Right renal cortex interstitium (tissue), 3 donors: ENCODE results near the gene TMCO6. TPM values are rescaled to one million over a fixed set of nuclear protein-coding genes. Genes with fewer than 3 reads are reported as not detected.
"Not testable (repeated sequence)": the region's sequence is repeated elsewhere in the genome, so short reads cannot be mapped to it uniquely, and the experiment has no call there.

Experiments used
- DNase-seq, 3 donors: peaks; one replicate each; pipeline ENCODE4 v3.0.0-alpha.2; 2013; ENCODE audit warnings: low read depth in 3 of 3, low spot score in 2 of 3
- polyA plus RNA-seq, 3 donors: library from polyadenylated mRNA; unstranded; fragments of 120-200 nt; gene quantifications; one replicate each; pipeline ENCODE4 v1.2.1, GENCODE V29; 2013; ENCODE audit not compliant: insufficient read length in 3 of 3

TMCO6 gene
- polyA plus RNA-seq, 3 donors = 15.4 to 16.9 (median 16.6) TPM

DNA sequence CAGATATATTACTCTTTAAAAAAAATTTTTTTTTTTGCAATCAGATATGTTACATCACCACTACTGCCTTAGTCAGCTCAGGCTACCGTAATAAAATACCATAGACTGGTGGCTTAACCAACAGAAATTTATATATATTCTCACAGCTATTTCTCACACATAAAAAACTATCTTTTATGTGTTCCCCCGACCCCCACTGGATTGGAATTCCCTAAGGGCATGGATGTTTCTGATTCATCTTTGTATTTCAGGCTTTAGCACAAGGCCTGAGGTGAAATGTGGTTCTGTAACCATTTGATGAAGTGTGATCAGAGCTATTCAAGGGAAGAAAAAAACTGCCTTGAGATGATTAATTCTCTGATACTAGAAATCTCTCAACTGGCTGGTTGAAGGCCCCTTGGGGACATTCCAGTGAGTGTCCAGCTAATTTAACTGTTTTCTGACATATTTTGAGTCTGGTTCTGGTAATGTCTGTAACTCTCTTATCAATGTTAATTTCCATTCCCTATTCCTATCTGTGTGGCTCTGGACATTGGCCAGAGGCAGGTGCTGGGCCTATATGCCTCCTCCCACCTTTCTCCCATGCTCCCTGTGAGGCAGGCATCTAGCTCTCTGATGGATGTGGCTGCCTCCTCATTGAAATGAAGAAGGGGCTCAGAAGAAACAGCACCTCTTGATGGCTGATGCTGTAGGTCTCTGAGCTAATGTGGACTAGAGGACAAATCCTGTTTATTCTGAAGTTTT lies 8.8 kb upstream of the TMCO6 start:
- no peak for DNase-seq

GRCh38 chr5:140631036-140631417 lies 8.2 kb upstream of the TMCO6 start:
- DNase-seq = no peak

DNA sequence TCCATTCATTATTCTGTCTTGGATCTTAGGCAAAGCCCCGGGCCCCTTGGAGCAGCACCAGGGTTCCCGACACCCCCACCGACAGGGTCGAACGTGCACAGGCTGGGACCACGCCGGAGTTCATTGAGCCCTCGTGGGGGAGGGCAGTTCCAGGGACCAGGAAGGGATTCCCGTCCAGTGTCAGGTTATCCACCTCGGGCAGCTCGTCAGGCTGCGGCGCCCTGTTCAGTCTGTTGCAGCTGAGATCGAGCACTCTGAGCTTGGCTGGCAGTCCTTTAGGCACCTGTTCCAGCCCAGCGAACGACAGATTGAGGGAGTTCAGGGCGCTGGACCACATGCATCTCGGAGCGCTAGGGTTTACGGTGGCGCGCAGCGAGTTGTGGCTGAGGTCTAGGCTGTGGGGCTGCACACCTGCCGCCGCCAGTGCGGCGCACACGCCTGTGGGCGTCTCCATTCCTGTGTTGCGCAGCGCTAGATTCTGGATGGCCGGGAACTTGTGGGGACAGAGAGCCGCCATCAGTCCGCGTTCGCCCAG lies 7.4 kb upstream of the TMCO6 start:
- peak in 1 of 3 donors; percentile 27 for DNase-seq

DNA sequence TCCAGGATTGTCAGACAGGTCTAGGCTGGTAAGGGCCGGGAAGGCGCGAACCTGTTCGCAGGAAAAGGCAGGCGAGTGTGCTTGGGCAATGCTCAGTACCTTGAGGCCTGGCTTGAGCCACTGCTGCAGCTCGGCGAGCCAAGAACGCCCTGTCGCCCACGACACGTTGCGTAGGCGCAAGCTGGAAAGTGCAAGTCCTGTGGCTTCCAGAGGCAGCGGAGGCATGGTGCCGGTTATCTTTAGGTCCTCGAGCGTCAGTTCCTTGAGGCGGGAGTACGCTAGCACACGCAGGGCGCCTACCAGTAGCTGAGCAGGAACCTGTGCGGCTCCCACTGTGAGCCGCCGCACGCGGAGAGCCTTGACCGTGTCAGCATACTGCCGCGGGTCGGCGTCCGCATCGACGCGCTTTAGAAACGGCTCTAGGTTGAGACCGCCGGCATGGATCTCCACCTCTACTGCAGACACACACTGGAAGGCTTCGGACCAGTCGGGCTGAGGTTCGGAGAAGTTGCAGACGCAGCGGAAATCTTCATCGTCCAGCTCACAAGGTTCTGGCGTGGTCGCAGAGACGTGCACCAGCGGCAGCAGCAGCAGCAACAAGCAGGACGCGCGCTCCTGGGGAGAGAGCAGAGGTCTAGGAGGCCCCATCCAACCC lies 6.8 kb upstream of the TMCO6 start:
- DNase-seq = peak in 1 of 3 donors; percentile 23

DNA sequence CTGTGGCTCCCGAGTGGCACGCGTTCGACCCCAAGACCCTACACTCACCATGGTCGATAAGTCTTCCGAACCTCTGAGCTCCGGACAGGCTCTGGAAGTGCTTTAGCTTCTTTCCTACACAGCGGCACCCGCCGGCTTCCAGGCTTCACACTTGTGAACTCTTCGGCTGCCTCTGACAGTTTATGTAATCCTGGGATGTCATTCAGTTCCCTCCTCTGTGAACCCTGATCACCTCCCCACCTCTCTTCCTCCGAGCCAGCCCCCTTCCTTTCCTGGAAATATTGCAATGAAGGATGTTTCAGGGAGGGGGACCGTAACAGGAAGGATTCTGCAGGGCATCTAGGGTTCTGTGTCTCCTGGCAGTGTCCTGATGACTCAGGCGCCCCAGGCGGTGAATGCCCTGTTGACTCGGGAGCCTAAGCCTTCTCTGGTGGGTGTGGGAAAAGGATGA lies 6.2 kb upstream of the TMCO6 start, which contains the start of gene CD14:
TSS of gene CD14 (minus strand) at position 155 of the 451 bp plus-strand sequence. CDS start at position 51, 104 bp downstream.
- no peak for DNase-seq

DNA sequence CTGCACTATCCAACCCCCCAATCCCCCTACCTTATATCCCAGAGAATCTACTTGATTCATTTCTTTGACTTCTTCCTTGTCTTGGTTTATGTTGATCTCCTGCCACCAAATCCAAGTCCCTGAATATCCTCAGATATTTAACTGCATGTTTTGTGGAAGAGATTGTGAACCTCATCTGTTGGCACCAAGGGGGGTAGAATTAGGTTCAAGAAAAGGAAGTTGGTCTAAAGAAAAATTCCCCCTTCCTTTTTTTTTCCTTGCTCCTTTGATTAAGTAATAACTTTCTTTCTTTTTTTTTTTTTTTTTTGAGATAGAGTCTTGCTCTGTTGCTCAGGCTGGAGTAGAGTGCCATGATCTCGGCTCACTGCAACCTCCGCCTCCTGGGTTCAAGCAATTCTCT lies 5.8 kb upstream of the TMCO6 start:
- DNase-seq = no peak

DNA sequence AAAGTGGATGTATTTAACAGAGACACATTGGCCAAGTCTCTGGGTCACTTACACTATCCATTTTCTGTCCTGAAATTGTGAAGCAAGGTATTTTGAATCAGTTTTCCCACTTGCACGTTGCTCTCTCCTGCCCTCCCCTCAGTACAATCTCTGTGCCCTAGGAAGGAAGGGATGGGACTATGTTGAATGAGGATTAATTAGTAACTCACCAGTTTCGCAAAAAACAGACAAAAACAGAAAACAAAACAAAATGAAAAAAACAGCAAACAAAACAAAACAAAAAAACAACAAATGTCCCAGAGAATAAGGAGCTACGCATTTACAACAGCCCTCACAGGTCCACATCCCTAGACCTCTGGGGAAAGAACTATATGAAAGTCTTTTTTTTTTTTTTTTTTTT lies 5.1 kb upstream of the TMCO6 start:
- no peak for DNase-seq

- DNase-seq = no peak
These were observed 3.7 kb upstream of the TMCO6 start for GRCh38 chr5:140635291-140636257.

GRCh38 chr5:140637371-140638100 lies 1.7 kb upstream of the TMCO6 start:
- no peak for DNase-seq

DNA sequence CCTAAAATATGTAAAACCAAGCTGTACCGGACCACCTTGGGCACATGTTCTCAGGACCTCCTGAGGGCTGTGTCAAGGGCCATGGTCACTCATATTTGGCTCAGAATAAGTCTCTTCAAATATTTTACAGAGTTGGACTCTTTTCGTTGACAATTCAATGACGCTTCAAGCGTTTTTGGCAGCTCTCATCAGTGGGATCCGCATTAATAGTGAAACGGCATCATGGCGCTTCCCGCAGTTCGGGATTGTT lies 428 bp upstream of the TMCO6 start:
- DNase-seq = peak in 1 of 3 donors; percentile 33

GRCh38 chr5:140641716-140642115 lies 2.5 kb downstream of the TMCO6 start:
- DNase-seq = no peak

DNA sequence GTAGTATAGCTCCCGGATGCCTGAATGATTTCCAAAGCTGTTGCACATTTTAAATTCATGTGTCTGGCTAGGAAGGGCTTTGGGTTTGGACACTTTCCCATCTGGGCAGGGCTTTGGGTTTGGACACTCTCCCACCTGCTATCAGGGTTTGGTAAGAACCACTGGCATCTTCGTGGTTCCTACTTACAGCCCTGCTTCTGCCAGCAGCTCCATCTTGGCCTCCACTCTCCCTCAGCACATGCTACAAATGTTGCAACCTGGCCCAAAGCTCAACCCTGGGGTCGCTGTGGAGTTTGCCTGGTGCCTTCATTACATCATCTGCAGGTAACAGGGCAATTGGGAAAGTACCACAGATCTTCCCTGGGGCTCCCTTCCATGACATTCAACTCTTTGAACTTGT lies 3.5 kb downstream of the TMCO6 start:
- DNase-seq = no peak

DNA sequence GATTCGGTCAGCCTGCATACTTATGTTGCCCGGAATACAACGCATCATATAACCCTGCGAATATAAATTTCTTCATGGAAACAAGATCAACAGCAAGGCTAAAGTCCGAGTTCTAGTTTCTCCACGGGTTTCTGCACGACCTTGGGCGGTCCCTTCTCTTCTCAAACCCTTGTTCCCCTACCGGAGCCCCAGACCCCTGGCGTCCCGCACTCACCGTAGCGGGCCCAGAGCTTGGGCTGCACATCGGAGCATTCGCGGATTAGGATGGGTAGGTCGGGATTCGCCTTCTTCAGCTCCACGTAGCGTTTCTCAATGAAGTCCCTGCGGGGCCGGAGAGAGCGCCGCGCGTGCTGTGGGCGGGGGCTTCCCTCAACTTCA lies 7.8 kb downstream of the TMCO6 start:
- no peak for DNase-seq

- no peak for DNase-seq
These were observed 19.6 kb downstream of the TMCO6 start for GRCh38 chr5:140658870-140659269.

- not testable (repeated sequence) for DNase-seq
These were observed 21.1 kb downstream of the TMCO6 start for GRCh38 chr5:140660371-140660770.

DNA sequence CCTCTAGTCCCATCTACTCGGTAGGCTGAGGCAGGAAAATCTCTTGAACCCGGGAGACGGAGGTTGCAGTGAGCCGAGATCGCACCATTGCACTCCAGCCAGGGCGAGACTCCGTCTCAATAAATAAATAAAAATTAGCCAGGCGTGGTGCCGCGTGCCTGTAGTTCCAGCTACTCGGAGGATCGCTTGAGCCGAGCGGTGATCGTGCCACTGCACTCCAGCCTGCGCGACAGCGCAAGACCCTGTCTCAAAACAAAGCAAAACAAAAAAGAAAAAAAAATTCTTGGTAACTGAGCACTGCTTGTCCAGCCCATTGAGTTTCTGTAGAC lies 24.7 kb downstream of the TMCO6 start:
- no peak for DNase-seq

DNA sequence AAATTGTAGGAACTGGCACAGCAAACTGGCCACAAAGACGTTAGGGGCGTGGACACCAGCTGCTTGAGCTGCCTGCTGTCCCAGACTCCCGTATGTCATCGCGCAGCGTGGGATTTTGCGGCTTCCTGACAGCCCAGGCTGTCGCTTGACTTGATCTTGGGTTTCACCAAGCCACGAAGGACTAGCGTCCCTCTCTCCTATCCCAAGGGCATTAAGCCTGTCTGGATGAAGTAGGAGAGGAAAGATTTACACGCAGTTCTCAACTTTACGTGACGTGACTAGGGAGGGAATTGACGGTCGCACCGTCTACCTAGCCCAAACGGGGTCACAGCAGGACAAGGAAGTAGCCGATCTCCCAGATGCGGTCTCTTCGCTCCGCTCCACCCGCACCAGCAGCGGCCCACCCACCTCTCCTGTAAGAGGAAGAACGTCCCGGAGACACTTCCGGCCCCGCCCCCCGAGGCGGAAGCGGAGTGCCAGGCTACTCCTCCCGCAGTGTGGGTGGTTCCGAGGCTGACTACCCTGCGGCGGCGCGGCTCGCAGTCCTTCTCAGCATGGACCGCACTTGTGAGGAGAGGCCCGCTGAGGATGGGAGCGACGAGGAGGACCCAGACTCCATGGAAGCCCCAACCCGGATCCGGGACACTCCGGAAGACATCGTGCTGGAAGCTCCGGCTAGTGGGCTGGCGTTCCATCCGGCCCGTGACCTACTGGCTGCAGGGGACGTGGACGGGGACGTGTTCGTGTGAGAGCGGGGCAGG lies 25.3 kb downstream of the TMCO6 start, which contains the start of gene WDR55:
TSS of gene WDR55 (plus strand) at position 546 of the 761 bp plus-strand sequence. CDS start at position 555, 9 bp downstream.
- DNase-seq = peak; percentile 74 to 83 (median 79)

GRCh38 chr5:140671035-140671434 lies 31.8 kb downstream of the TMCO6 start:
- not testable (repeated sequence) for DNase-seq

DNA sequence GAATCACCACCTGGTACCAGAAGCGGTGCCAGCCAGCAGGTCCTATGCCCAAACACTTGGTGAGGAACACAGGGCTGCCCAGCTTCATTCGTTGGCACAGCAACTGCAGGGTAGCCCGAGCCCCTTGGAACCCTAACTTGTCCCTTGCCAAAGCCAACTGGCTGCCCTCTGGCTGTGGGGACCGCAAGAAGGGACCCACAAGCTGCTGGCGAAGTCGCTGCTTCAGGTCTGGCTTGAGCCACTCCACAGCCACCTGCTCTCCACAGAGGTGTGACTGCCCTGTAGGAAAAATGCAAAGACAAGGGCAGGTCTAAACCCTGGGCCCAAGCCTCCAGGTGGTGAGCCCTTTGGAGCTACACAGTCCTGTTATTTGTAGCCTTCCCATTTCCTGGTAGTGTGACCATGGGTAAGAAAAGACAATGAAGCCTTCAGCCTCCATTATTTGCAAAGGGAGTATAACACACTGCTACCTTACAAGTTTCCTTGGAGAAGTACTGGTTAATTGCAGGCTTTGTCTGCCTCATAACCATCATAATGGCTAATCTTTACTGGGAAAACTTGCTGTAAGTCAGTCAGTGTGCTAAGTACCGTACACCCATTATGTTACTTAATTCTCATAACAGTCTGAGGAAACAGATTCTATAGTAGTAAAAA lies 32.3 kb downstream of the TMCO6 start:
- no peak for DNase-seq
